Esophagus squamous epithelium (tissue), 4 donors: ENCODE measurements around the gene CAMKMT.

ENCODE experiments used
- POLR2A ChIP-seq, 4 donors: fragments of 450-650 bp; IDR thresholded peaks; one replicate each; pipeline ENCODE4 v1.6.1; 2017; ENCODE audit warnings: antibody characterized with exemption in 4 of 4, mild to moderate bottlenecking in 4 of 4, moderate library complexity in 3 of 4
- TF ChIP-seq, protein P1 (sequence below), 6 experiments: fragments of 450-650 bp in 4 of 6; fragments of 200-600 bp in 2 of 6; sonication (generic) in 2 of 6; IDR thresholded peaks; one replicate each; pipeline ENCODE4 v1.5.1; 2016 to 2019; ENCODE audit warnings: antibody characterized with exemption in 6 of 6, mild to moderate bottlenecking in 4 of 6, moderate library complexity in 4 of 6

GRCh38 chr2:44528595-44528994 is 166.8 kb downstream of the CAMKMT start:
- no peak for TF ChIP-seq POLR2A (IDR thresholded peaks at IDR 0.05)
- TF ChIP-seq, protein P1, sequence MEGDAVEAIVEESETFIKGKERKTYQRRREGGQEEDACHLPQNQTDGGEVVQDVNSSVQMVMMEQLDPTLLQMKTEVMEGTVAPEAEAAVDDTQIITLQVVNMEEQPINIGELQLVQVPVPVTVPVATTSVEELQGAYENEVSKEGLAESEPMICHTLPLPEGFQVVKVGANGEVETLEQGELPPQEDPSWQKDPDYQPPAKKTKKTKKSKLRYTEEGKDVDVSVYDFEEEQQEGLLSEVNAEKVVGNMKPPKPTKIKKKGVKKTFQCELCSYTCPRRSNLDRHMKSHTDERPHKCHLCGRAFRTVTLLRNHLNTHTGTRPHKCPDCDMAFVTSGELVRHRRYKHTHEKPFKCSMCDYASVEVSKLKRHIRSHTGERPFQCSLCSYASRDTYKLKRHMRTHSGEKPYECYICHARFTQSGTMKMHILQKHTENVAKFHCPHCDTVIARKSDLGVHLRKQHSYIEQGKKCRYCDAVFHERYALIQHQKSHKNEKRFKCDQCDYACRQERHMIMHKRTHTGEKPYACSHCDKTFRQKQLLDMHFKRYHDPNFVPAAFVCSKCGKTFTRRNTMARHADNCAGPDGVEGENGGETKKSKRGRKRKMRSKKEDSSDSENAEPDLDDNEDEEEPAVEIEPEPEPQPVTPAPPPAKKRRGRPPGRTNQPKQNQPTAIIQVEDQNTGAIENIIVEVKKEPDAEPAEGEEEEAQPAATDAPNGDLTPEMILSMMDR (IDR thresholded peaks at IDR 0.05) = no peak
